AG09319 (cell line): Measurements from ENCODE around the gene CUEDC1.

Source experiments
- DNase-seq: peaks from one replicate; pipeline ENCODE4 v3.0.0-alpha.2; 2010; ENCODE audit warnings: low read depth; ENCODE audit errors: extremely low read depth
- TF ChIP-seq, protein P1 (sequence below): IDR thresholded peaks from 2 replicates; pipeline ENCODE4 v1.5.1; 2011; ENCODE audit warnings: low read depth, mild to moderate bottlenecking, inconsistent platforms, low read length, moderate library complexity

Gene CUEDC1

DNA sequence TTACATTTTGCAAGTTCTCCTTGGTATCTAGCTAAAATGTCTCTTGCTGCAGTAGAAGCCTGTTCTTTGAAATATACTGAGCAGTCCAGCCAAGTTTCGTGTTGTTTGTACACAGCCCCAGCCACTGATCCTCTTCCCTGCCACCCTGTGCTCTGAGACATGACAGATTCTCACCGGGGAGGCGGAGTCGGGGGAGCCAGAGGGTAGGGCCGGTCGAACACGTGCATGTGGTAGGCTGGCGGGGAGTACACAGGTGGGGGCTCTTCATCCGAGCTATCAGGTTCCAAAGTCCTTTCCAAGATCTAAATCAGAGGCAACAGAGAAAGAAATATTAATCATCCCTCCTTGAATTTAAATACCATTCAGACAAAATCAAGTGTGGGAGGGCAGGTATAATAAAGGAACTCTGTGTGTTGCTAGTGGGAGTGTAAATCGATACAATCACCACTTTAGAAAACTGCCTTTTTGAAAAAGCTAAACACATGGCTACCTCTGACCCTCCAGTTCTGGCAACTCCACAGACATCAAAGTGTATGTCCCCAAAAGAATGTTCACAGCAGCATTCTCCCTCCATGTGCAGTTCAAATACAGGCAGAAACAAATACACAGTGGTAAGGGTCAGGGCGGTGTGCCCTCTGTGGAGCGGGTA lies 75.7 kb downstream of the CUEDC1 start:
- no peak for DNase-seq
- TF ChIP-seq, protein P1, sequence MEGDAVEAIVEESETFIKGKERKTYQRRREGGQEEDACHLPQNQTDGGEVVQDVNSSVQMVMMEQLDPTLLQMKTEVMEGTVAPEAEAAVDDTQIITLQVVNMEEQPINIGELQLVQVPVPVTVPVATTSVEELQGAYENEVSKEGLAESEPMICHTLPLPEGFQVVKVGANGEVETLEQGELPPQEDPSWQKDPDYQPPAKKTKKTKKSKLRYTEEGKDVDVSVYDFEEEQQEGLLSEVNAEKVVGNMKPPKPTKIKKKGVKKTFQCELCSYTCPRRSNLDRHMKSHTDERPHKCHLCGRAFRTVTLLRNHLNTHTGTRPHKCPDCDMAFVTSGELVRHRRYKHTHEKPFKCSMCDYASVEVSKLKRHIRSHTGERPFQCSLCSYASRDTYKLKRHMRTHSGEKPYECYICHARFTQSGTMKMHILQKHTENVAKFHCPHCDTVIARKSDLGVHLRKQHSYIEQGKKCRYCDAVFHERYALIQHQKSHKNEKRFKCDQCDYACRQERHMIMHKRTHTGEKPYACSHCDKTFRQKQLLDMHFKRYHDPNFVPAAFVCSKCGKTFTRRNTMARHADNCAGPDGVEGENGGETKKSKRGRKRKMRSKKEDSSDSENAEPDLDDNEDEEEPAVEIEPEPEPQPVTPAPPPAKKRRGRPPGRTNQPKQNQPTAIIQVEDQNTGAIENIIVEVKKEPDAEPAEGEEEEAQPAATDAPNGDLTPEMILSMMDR, result no peak

DNA sequence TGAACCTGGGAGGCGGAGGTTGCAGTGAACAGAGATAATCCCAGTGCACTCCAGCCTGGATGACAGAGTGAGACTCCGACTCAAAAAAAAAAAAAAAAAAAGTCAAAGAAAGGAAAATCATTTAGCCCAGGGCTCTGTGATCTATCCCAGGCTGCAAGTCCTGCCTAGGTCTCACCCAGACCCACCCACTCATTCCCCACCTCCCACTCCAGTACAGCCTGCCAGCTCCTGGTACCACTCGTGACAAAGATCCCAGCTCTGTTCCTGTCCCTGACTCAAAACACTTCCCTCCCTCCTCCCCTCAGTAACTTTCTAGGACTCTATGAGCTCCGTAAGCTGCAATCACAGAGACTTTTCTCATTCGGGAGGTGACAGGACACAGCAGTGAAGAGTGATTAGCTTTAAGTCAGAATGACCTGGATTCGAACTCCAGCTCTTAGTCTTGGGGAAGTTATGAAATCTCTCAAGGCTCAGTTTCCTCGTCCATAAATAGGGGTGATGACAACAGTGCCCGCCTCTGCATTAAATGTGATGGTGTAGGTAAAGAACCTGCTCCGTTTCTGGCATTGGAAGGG lies 77.3 kb downstream of the CUEDC1 start:
- no peak for DNase-seq
- TF ChIP-seq, protein P1, result no peak

DNA sequence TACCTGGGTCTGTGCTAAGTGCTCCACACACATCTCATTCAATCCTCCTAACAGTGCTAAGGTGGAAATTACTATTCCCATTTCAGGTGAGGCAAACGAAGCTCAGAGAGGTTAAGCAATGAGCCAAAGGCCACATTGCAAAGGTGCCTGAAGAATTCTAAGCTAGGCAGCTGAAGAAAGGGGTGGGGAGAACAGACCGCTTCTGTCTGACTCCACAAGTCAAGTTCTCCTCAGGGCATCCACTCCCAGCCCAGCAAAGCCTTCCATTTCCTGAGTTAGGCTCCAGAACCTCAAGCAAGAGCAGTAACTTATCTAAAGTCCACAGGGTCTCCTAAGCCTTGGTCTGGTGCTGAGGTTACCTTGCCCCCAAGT lies 78.4 kb downstream of the CUEDC1 start:
- no peak for DNase-seq
- TF ChIP-seq, protein P1, result no peak

DNA sequence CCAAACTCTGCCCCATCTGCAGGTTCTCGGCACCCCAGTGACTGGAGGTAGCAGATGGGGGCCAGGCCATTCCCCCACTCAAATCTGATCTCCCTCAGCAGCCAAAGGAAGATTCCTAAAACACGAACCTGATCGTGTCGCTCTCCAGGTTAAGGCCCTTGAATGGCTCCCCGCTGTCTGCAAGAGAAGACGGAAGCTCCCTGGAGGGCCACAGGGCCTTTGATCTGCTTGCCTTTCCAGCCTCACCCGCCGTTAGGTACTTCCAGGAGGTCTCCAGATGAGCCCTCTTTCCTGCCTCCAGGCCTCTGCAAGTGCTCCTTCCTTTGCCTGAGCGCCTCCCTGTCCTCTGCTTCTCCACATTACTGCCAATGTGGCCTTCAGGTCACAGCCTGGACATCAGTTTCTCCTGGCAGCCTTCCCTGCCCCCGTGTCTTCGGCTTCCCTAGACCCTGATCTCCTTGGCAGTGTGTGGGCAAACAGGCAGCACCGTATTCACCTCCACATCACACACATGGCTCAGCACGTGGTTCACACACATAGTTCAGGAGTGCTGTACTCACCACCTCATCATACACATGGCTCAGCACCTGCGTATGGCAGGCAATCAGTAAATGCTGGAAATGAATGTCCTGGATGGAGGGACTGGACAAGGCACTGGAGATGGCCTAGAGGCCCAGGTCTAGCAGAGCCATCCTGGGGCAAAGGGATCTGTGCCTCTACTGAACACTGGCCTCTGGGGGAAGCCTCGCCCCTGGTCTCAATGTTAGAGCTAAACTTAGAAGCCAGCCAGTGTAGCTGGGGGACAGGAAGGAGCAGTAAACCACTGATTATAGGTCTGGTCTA lies 79.0 kb downstream of the CUEDC1 start:
- TF ChIP-seq, protein P1, result no peak

DNA sequence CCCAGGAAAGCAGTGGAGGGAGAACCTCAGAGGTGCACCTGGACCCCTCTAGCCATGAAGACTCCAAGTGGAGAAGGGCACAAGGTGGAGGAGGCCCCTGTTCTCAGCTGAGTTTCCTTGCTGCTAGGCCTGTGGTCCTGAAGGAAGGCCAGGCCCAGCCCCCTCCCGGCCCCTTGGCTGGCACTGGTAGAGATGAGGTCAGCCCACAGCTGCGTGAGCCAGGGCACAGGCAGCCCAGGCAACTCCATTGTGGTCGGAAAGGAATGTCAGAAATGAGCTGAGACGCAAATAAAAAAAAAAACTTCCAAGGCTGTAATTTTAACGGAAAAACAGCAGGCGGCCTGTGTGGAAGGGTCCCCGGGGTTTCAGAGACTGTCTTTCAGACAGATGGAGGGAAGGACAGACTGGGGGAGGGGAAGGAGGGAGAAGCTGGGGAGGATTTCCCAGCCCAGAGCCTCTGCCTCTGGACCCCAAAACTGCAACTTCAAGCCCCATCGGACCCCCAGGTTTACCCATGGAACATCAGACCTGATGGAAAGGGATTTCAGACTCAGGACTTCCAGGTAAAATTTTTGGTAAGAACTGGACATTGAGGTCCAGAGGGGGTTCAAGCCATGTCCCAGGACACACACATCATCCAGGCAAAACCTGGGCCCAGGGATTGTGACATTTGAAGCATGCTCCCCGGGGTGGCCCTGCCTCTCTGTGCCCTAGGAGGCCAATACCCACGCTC lies 79.8 kb downstream of the CUEDC1 start:
- DNase-seq, result peak; percentile 96
- TF ChIP-seq, protein P1, result peak; percentile 73

More for the DNA sequence above, 79.0 kb downstream of the CUEDC1 start:
- no peak for DNase-seq

DNA sequence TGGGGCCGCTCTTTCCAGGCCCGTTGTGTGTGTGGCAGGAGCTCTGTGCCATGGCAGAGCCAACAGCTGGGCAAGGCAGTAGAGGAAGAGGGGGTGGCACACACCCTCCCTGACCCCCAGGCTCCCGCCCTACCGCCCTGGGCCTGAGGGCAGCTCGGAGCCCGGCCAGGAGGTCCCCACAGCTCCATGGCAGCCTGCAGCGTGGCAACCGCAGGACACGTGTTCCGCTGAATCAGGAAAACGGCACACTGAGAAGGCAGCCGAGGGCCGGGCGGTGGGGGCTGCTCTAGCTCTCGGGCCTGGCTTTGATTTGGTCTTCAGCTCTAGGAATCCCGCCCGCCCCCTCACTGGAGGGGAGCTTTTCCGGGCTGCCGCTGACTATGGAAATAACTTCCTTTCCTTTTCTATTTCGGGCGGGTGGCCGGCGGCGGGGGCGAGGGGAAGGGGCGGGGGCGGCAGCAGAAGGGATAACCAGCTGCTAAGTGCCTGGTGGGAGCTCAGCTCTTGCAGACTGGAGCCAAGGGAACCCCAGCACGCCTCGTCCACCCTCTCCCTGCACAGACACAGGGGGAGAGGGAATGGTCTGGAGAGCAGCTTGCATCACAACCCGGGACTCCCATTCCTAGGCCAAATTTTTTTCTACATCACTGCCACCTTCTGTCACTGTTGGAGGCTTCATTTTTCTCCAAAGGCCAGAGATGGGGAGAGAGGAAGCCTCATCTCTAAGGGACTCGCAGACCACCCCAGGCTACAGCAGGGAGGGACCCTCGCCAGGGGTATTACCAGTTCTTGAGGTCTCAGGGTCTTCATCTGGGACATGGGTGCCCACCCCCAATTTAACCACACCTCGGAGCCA lies 80.5 kb downstream of the CUEDC1 start:
- DNase-seq, result peak; percentile 83
- TF ChIP-seq, protein P1, result no peak
